Measurements from ENCODE around the gene CASP9.

DNA sequence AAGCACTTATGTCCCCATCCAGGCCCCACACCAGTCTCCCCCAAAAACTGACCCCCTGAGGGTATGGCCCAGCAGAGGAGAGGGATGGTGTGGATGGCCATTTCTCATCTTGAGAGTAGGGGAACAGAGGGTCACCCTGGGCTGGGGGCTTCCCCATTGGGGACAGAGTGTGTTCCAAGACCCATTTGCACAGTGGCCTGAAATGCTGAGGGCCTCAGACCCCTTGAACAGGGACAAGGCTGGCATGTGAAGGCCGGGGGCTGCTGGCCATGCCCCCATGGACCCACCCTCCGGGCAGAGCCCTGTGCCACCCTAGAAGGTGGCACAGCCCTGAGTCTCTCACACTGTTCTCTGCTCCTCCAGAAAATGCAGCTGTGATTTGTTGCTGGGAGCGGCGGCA is 77.8 kb downstream of the CASP9 start:
- TF ChIP-seq, protein P1, sequence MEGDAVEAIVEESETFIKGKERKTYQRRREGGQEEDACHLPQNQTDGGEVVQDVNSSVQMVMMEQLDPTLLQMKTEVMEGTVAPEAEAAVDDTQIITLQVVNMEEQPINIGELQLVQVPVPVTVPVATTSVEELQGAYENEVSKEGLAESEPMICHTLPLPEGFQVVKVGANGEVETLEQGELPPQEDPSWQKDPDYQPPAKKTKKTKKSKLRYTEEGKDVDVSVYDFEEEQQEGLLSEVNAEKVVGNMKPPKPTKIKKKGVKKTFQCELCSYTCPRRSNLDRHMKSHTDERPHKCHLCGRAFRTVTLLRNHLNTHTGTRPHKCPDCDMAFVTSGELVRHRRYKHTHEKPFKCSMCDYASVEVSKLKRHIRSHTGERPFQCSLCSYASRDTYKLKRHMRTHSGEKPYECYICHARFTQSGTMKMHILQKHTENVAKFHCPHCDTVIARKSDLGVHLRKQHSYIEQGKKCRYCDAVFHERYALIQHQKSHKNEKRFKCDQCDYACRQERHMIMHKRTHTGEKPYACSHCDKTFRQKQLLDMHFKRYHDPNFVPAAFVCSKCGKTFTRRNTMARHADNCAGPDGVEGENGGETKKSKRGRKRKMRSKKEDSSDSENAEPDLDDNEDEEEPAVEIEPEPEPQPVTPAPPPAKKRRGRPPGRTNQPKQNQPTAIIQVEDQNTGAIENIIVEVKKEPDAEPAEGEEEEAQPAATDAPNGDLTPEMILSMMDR (IDR thresholded peaks at IDR 0.05), result no peak
- TF ChIP-seq POLR2A (IDR thresholded peaks at IDR 0.05), result no peak

Measured in lower leg skin (tissue), 3 donors.